ENCODE measurements around the gene PIP5KL1.

DNA sequence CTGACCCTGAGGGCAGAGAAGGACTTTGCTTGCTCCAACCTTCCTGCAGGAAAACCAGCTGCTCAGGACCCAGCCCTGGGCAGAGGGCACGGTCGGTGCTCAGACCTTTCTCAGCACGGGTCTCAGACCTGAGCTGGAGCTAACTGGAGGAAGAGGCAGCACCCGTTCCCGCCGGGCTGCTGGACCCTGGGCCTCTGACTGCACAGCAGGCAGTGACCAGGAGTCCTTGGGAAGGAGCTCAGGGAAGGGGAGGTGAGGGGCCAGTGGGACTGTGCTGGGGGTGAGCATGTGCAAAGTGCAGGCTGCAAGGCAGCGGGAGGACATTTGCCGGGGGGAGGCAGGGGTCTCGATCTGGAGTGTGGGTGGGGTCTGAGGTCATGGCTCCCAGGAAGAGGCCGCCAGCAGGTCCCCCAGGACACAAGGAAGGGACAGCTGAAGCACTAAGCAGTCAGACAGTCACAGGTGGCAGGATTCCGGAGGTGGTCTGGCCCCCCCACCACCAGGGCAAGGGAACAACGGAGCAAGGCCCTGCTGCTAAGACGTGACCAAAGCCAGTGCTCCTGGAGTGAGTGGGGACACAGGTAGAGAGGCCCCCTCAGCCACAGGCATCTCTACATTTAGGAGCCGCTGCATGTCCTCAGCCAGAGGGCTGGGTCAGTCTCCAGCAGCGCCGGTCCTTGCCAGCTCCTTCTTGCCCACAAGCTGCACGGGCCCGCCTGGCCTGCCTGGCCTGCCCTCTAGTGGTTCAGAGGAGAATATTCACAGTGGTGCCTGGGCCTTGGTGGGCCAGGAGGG is 11.8 kb upstream of the PIP5KL1 start:
- TF ChIP-seq CTCF (IDR thresholded peaks at IDR 0.05) = peak; percentile 87 to 93 (median 93)
- peak; percentile 8 for TF ChIP-seq POLR2A (IDR thresholded peaks at IDR 0.05)
- TF ChIP-seq EP300 (IDR thresholded peaks at IDR 0.05) = no peak

All from ovary (tissue), 3 donors.